Astrocyte of the spinal cord (primary cell): ENCODE results near the gene RAD23B.

ENCODE experiments used
- DNase-seq: peaks from one replicate; pipeline ENCODE4 v3.0.0; 2011; ENCODE audit warnings: low read depth, low spot score
- H3K4me3 ChIP-seq: 2 replicates; pipeline ENCODE4 v1.5.1; 2011; ENCODE audit warnings: low read depth, mild to moderate bottlenecking, low read length, moderate library complexity
- CTCF ChIP-seq: IDR thresholded peaks from 2 replicates; pipeline ENCODE4 v1.5.1; 2012; ENCODE audit warnings: low read depth, mild to moderate bottlenecking, low read length, inconsistent platforms
- in situ Hi-C: cut with HindIII; loops from 2 replicates; pipeline ENCODE4 v1.10.0; 2017; ENCODE audit warnings: low sequenced_read_pairs

The RAD23B gene

DNA sequence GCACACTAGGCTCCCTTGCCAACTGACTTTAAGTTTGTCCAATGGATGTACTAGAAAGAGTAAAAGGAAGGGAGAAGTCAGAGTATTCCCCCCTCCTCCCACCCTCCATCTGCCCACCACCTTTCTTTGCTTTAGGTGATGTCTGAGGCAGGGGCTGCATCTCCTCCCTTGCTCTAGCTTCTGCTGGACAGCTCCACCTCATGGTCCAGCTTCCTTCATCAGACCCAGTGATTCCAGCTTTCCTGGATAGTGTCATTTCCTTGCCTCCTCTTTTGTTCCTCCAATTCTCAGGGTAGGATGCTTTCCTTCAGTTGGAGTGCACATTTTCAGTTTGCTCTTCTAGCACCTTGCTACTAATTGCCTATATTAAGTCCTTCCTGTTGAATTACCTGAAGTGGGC lies 67.4 kb downstream of the RAD23B start:
- in situ Hi-C loops, result no loop called here
- no peak for TF ChIP-seq CTCF

GRCh38 chr9:107351382-107352045 lies 68.4 kb downstream of the RAD23B start:
- in situ Hi-C loops, result no loop called here
- no peak overlapping the region for H3K4me3 ChIP-seq
- TF ChIP-seq CTCF, result no peak
- no peak for DNase-seq

More for the DNA sequence above, 67.4 kb downstream of the RAD23B start:
- H3K4me3 ChIP-seq, result no peak overlapping the region
- DNase-seq, result no peak

GRCh38 chr9:107355394-107355793 lies 72.3 kb downstream of the RAD23B start:
- TF ChIP-seq CTCF, result no peak
- no peak overlapping the region for H3K4me3 ChIP-seq
- in situ Hi-C loops, result no loop called here

GRCh38 chr9:107358986-107359385 lies 75.9 kb downstream of the RAD23B start:
- TF ChIP-seq CTCF, result no peak
- DNase-seq, result no peak
- no peak overlapping the region for H3K4me3 ChIP-seq
- in situ Hi-C loops, result no loop called here

More at GRCh38 chr9:107355394-107355793, 72.3 kb downstream of the RAD23B start:
- DNase-seq, result no peak

DNA sequence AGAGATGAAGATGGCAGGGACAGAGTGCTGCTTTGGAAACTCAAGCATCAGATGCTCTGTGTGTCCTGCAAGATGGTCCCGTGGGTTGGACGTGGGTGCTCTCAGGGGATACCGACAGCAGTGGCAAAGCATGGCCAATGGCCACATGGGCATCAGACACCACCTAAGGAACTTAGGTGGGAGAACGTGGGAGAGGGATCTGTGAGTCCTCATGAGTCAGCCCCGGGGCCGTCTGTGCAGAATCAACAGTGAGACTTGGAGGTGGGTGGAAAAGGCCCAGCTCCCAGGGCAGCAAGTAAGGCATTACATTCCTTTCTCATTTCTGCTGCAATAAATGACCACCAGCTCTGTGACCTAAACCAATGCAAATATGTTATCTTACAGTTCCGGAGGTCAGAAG lies 77.0 kb downstream of the RAD23B start:
- no peak for DNase-seq
- no peak for TF ChIP-seq CTCF
- in situ Hi-C loops, result no loop called here
- H3K4me3 ChIP-seq, result no peak overlapping the region

DNA sequence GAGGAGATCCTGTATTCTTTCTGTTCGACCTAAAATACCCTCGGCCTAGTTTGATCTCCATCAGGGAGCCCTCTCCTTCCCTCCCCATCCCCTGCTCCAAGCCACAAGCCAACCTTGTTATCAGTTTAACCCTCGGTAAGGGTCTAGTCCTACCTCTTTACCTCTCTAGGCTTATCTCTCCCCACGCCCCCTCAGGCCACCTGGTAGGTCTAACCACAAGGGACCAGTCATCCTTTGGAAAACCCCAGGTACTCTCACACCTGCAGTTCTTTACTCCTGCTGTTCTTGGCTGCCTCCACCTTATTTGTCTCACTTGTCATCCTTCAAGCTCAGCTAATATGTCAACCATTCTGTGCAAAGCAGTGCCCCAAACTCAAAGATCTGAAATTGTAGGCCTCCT lies 78.7 kb downstream of the RAD23B start:
- no peak overlapping the region for H3K4me3 ChIP-seq
- DNase-seq, result no peak
- TF ChIP-seq CTCF, result no peak
- in situ Hi-C loops, result no loop called here
